Measurements from ENCODE around the gene SLN.

GRCh38 chr11:107675902-107676301 lies 36.0 kb downstream of the SLN start:
- no peak for TF ChIP-seq CTCF (IDR thresholded peaks at IDR 0.05; ENCODE audit: borderline replicate concordance, extremely low read depth, low read length, poor library complexity, severe bottlenecking)
- TF ChIP-seq EZH2 (IDR thresholded peaks at IDR 0.05; ENCODE audit: borderline replicate concordance, low read depth, low read length, severe bottlenecking) = no peak
